Stimulated activated CD8-positive, alpha-beta memory T cell treated with anti-CD3 and anti-CD28 coated beads, Interleukin-4, amount 100 ng/mL, for 48 hours (primary cell): ENCODE measurements around the gene ANKRD44.
"Not testable (repeated sequence)": the region's sequence is repeated elsewhere in the genome, so short reads cannot be mapped to it uniquely, and the experiment has no call there.

Source experiments
- DNase-seq: peaks from one replicate; pipeline ENCODE4 v3.0.0-alpha.2; 2020

The ANKRD44 gene

DNA sequence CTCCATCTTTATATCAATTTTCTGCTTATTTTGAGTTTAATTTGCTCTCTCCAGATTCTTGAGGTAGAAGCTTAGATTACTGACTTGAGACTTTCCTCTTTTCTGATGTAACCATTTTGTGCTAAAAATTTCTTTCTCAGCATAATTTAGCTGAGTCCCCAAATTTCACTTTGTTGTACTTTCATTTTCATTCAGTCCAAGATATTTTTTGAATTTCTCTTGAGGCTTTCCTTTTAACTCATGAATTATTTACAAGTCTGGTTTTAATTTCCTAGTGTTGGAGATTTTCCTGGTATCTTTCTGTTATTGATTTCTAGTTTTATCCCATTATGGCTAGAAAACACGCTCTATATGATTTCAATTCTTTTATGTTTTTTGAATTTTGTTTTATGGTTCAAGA is 239.4 kb downstream of the ANKRD44 start:
- DNase-seq, result no peak

DNA sequence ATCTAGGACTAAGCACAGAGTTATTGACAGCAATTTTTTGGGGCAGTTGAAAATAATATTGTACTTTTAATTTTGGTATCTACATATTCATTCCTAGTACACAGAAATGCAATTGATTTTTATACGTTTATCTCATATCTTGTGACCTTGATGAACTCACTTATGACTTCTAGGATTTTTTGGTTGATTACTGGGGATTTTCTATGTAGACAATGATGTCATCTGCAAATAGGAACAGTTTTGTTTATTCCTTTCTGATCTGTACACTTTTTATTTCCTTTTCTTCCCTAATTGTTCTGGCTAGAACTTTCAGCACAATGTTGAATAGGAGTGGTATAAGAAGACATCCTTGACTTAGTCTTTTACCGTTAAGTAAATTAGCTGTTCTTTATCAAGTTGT is 240.6 kb downstream of the ANKRD44 start:
- no peak for DNase-seq

DNA sequence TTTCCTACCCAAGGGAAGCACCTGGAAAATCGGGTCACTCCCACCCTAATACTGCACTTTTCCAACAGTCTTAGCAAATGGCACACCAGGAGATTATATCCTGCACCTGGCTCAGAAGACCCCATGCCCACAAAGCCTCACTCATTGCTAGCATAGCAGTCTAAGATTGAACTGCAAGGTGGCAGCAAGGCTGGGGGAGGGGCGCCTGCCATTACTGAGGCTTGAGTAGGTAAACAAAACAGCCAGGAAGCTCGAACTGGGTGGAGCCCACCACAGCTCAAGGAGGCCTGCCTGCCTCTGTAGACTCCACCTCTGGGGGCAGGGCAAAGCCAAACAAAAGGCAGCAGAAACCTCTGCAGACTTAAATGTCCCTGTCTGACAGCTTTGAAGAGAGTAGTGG is 248.0 kb downstream of the ANKRD44 start:
- not testable (repeated sequence) for DNase-seq

DNA sequence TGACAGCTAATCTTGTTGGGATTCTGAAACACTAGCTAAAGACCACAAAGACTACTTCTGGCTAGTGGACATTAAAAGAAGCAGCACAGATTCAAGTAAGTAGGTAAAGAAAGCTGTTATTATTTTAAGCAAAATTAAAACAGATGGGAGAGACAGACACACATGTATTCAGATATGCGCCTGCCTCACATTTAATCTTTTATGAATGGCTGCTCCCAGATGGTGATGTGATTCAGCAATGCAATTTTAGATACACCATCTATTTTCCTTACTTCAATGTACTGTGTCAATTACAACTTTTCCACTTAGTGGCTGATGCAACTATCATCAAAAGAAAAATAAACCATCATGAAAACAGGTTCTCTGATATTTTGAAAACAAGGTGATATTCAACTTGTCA is 251.1 kb downstream of the ANKRD44 start:
- no peak for DNase-seq

DNA sequence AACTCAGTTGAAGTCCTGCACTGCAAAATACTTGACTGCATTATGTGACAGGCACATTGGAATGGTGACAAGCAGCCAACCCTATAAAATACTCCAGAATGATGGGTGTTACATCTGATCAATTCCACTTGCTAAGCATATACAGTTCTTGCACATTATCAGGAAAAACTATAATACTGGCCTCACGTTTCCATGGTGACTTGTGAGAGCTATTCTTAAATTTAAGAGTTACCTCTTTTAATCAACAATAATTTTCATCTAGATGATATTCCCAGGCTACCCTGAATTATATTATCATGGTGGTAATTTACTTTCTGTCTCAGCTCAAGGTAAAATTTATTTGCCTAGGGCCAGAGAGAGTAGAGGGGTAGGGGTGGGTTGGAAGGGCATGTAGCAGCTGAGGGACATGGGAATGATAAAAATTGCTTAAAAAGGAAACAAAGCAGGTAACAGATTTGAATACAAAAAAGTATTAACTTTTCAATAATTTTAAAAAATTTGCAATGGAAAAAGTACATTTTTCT is 251.7 kb downstream of the ANKRD44 start:
- no peak for DNase-seq

DNA sequence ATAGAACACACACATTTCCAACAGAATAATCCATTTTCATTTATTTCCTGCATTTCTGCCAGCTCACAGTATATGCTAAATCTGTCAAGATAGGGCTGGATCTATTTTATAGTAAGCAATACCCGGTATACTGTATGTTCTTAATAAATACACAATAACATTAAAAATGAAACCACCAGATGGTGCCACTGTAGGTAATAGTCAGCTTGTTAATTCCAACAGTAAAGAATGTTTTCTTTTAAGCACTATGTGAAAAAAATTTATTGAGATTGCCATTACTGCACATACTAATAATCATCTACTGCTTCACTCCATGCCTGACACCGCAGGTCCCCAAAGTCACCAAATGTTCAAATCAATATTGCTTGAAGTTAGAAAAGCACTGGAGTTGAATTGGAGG is 252.6 kb downstream of the ANKRD44 start:
- no peak for DNase-seq

DNA sequence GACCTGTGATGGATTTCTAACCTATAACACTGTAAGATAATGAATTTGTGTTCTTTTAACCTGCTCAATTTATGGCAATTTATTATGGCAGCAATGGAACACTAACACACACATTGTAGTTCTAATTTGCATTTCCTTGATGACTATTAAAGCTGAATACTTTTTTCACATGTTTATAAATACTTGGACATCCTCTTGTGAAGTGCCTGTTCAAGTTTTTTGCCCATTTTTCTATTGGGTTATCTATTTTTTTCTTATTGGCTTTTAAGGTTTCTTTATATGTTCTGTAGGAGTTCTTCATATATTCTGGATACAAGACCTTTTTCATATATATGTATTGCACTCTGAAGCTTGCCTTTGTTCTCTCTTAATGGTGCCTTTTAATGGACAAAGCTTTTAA is 255.5 kb downstream of the ANKRD44 start:
- DNase-seq, result no peak

DNA sequence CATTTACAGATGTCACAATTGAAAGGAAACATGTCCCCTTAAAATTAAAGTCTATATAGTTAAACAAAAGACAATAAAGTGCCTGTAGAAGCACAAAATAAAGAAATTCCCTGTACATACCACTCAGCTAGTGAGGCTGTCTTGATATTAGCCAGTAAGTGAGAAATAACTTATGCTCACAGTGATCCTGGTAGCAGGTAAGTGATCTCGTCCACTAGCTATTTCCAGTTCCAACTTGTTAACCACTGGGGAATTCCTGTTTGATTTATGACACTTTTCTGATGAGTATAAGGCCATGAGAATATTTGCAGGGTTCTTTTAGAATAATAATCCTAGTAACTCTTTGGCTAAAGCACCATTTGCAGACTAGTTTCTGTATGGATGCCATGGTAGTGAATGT is 256.1 kb downstream of the ANKRD44 start:
- no peak for DNase-seq

DNA sequence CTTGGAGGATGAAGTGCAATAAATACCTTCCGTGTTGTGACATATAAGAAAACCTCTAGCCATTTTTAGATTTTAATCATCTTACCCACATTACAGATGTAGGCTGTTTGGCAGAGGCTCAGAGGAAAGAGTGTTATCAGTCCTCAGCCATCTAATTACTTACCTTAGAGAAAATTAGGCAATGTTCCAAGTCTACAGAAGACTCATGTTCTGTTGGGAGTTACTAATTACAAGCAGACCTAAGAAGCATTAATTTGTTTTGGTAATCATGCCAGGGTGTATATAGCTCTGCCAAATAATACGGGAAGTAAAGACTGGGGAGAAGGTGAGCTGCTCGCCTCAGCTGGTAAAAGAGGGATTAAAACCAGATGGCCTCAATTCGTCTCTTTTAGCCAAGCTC is 258.2 kb downstream of the ANKRD44 start:
- DNase-seq, result no peak

DNA sequence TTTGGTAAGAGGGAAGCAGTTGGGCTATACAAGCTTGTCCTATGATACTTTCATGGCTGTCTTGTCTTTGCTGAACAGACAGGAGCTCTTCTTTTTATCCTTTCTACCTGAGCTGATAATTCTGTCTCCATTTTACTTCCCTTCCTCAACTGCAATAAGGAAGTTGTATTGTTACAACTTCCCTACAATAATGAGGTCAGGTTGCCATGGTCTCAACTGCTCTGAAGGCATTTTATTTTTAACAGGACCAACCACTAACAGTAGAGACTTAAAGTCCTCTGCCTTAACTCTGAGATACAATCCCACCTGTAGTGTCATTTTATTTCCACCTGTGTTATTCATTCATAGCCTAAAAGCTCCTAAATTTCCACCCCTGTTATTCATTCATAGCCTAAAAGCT is 265.5 kb downstream of the ANKRD44 start:
- no peak for DNase-seq

DNA sequence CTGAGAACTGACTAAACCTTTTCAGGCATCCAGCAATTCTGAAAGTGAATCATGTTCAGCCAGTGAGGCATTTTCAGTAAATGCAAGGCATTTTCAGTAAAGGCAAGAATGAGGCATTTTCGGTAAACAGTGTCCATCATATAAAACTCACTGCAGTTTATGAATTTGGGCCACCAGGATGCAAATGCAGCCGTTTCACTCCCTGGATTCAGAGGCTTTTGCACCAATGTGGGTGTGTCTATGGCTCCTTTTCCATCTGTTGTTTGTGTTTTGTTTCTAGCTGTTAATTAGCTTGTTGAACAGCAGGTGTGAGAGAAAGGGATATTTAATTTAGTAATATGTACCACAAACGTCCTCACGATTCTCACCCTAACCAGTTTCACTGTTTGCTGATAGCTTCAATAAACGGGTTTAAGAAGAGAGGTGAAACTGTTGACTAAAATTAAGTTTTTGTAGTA is 267.8 kb downstream of the ANKRD44 start:
- DNase-seq, result no peak

DNA sequence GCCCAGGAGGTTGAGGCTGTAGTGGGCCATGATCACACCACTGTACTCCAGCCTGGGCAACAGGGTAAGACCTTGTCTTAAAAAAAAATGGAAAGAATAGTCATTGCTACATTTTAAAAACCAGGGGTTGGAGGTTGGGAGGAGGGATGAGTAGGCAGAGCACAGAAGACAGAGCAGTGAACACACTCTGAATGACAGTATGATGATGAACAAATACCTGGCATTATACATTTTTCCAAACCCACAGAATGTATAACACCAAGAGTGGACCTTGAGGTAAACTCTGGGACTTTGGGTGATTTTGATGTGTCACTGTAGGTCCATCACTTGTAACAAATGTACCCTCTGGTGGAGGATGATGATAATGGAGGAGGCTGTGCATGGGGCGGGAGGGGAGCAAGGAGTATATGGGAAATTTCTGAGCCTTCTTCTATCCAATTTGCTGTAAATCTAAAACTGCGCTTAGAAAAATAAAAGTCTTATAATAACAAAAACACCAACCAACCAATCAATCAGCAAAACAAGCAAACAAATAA is 272.6 kb downstream of the ANKRD44 start:
- no peak for DNase-seq

DNA sequence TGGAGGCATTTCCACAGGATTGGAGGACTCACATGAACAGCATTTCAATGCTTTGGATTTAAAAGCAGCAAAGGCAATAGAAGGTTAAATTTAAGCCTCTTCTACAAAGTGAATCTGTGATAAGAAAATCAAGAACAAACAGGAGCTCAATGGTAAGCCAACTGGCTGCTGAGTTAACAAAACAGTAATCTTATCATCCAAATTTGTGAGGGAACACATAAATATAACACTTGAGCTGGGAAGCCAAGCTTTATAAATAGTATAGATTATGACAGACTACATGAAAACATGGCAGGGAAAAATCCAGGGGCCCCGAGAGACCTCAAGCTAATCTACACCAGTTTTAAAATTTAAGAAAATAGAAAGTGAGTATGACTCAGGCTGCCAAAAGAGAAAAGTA is 275.6 kb downstream of the ANKRD44 start:
- DNase-seq, result no peak

DNA sequence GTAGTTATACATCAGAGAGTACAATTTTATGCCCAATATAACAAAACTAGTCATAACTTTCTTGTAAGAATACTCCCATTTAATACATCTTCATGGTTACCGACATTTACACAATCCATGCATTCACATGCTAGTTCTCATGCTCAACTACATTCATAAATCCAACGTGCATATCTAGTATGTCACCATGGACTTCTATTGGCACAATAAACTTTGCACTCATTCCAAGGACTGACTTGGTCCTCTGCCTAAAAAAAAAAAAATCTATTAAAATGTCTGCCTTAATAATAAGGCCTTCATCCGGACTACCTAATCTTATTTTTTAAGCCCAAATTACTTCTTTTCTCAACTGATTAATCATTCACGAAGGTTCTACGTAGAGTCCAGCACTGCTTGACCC is 276.3 kb downstream of the ANKRD44 start:
- no peak for DNase-seq

DNA sequence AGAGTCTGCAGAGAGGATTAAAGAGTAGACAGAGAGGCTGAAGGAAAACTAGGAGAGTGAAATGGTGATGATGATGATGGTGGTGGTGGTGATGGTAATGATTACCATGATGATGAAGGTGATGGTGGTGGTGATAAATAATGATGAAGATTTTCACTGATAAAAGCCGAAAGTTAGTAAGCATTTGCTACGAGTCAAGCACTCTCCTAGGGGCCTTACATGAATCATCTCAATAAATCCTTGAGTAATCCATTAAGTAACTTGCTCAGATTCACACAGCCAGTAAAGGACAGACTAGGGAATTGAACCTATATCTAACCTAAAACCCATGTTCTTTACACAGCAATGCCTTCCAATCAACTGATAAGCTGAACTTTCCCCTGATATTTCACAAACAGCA is 277.4 kb downstream of the ANKRD44 start:
- no peak for DNase-seq

DNA sequence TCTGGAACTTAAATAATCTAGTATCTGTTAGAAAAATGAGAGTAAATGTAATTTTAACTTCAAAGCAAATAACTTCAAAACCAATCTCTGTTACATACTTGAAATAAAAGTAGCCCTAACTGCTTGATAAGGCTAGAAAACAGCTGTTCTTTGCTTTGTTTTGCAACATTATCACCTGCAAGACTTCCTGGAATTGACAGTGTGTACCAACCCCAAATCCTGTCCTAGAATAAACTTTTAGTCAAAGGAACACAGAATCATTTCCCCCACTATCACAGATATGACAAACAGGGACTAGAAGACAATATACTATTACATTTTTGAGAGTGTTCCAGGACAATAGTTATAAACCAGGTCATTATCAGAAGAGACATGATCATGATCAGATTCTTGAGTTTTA is 278.8 kb downstream of the ANKRD44 start:
- no peak for DNase-seq

DNA sequence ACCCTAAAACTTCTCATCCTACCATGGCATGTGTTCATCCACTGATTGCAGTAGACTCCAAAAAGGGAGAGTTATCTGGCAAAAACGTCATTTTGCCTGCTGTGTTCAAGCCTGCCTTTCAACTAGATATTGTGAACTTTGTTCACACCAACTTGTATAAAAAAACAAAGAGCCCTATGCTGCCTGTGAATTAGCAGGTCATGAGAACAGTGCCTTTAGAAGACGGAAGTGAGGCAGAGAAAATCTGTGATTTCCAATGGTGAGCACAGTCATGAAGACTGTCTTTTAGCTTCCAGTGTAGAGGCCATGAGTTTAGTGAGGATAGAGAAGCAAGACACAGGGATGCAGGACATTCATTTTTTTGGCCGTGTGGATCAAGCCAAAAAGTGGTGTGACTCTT is 280.5 kb downstream of the ANKRD44 start:
- no peak for DNase-seq

DNA sequence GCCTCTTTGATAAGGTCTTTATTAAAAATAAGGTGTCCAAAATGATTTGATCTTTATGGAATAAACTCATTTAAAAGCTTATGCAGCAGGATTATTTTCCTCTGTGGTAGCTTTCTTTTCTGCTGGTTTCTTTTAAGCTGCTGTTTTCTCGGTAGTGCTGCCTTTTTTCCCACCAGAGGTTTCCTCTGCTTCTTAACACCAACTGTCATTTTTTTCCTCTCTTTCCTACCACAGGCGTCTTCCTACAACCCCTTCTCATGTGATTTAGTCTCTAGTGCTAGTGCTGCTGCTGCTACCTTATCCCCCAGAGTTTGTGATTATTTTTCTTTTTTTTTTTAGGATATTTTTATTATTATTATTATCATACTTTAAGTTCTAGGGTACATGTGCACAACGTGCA is 281.9 kb downstream of the ANKRD44 start:
- no peak for DNase-seq

DNA sequence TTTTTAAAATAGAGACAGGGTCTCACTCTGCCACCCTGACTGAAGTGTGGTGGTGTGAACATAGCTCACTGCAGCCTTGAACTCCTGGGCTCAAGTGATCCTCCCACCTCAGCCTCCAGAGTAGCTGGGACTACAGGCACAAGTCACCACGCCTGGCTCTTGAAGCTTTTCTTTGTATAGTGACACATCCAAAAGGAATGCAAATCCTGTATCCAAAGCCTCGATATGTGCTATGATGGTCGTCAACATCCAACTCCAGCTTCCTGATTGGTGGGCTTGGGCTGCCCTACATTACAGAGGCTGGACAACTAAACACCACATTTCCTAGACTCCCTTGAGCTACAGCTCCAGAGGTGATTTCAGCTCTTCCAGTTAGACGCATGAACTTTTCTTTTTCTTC is 282.4 kb downstream of the ANKRD44 start:
- DNase-seq, result no peak

DNA sequence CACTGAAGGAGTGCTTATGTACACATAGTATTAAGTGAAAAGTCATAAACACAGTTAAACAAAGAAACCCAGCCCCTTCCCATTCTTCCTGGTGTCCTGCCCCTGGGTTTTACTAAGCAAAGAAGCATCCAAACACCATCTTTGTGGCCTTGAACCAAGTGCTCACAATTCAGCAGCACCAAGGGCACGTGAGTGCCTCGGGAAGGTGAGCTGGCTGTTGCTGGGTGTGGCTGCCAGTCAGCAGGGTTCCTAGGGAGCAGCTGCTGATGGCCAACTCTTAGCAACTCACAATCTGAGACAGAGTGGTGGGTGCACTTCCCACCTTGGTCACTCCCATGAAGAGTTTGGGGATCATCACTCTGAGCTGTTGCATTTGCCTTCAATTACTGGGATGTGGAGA is 286.4 kb downstream of the ANKRD44 start:
- no peak for DNase-seq

DNA sequence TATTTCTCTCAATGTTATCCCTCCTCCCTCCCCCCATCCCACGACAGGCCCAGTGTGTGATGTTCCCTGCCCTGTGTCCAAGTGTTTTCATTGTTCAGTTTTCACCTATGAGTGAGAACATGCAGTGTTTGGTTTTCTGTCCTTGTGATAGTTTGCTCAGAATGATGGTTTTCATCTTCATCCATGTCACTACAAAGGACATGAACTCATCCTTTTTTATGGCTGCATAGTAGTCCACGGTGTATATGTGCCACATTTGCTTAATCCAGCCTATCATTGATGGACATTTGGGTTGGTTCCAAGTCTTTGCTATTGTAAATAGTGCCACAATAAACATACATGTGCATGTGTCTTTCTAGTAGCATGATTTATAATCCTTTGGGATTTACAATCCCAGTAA is 289.7 kb downstream of the ANKRD44 start:
- not testable (repeated sequence) for DNase-seq

DNA sequence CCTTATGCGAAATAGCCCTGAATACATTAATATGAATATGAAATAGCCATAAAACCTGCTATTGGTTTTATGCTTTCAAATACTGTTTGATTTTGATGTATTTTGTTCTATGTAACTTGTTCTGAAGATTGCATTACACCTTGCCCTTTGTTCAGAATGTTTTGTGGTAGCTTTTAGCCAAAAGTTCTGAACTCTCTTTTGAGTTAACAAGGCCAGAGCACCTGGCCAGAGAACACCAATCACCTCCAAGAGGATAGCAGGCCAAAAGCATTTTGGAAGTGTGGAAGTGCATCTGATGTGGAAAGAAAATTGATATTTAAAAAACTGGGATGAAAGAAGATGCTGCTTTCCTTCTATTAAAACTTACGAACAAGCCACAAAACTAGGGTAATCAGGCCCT is 297.5 kb downstream of the ANKRD44 start:
- no peak for DNase-seq

DNA sequence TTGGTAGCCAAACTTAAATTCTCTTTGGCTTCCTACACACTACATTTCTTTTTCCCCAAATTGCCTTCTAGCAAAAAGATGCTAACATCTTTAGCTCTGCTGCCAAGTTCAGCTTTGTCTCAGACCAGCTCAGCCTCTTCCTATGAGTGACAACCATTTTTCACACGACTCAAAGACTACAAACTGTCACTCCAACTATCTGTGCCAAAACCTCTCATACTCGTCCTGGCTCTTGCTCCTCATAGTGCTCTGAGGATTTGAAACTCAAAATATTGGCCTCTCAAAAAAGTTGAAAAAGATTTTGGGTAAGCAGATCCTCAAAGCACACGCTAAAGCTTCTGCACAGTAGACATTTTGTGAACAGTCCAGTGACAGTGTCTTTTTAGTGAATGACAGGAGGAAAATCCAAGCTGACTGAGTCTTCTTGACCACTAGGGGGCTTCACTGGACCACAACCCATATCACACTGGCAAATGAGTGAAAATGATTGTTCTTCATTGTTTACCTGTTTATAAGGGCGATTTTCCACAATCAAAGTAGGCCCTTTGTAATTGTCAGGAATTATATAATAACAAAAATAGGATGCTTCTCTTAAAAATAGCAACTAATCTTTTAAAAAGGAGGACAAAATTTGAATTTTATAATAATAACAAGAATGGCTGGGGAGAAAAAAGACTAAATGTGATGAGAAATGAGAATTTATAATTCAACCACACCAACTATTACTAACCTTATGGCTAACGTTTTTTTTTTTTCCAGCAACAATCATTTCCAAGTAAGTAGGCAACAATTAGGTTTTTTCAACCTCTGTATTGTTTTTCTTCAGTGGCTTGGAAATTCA is 298.6 kb downstream of the ANKRD44 start:
- DNase-seq, result no peak

DNA sequence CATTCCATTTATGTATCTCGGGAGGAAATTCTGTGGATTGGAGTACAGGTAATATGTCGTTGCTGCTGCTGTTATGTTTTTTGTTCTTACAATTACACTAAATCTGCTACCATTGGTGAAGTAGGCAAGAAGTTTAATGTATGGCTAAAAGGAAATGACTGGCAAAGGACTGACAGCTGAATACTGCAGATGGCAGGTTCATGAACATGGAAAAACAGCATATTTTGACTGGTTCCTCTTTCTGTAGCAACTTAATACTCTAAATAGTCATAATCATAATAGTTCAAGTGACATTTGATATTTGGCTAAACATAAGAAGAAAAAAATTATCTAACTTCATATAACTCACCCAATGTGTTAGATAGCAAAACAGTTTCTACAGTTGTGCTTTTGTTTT is 299.6 kb downstream of the ANKRD44 start:
- DNase-seq, result no peak
